HG03066 (cell line): Measurements from ENCODE around the gene LPP.

ENCODE experiments used
- ATAC-seq: cut with Tn5 transposase; IDR thresholded peaks from one replicate; pipeline ENCODE4 v1.9.1; 2021; ENCODE audit warnings: low read depth; ENCODE audit not compliant: unreplicated experiment

Gene LPP

DNA sequence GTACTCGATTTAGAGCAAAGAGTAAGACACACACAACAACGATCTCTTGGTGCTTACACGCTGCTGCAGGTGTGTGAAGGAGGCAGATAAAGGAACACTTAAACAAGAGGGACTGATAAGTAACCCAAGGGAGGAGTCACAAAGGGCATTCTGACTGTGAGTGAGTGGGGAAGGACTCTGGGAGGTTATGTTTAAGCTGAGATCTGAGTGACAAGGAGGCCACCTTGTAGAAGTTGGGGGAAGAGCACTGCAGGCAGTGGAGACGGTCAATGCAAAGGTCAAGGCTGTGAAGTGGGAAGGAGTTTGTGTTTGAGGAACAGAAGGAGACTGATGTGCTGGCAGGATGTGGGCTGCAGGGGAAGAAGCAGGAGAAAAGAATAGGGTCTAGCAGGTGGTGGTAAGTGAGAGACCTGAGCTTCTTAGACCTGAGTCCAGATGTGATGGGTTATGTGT, 63.1 kb downstream of the LPP start:
- no peak for ATAC-seq

- no peak for ATAC-seq
Measured at GRCh38 chr3:188217726-188218125, 63.8 kb downstream of the LPP start.

DNA sequence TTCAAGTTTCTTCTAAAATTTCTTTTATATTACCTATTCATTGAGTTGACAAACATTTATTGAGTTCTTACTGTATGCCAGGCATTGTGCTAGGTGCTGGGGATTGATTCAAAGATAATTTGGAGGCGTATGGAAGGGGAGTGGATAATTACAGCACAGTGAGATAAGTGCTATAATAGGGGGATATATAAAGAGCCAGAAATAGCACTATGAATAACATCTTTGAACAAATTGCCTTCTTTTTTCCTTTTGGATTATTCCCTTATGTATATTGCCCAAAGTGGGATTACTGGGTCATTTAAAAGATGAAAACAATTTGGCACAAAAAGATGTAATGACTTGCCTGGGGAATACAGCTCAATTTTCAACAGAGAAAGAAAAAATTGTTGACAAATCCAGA, 64.6 kb downstream of the LPP start:
- no peak for ATAC-seq

- no peak for ATAC-seq
Measured at GRCh38 chr3:188219147-188219546, 65.2 kb downstream of the LPP start.

GRCh38 chr3:188220097-188220788, 66.3 kb downstream of the LPP start:
- no peak for ATAC-seq

DNA sequence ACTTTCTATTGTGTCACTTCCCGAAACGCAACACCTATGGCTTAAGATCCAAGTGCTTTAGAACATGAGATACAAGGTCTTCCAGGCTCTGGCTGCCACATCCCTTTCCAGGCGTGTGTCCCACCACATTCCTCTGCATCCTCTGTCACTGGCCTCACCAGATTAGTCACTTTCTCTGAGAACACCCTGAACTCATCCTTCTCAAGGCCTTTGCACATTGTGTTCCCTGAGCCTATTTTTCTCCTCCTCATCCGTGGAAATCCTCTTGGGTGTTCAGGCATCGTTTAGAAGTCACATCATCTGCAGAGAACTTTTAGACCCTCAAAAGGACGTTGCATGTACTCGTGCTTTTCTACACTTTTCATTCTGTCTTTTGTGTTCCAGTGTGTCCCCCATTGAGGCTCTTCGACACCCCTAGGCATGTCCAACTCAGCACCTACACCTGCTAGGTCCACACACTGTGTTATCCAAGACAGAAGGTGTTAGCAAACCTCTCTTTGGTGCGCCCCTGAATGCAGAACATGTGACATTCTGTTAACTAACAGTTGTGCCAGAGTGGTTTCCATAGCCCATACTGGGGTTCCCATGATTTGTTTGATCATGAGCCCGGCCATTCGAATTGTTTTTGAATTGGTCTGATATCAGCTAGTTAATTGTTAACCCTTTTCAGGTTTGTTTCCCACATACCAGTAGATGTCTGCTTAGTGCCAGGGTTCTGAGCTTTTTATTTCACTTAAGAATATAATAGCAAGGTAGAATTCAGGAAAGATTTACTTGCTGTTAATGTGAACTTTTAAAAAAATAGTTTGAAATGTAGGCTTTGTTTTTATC, 67.2 kb downstream of the LPP start:
- no peak for ATAC-seq

GRCh38 chr3:188223936-188224335, 70.0 kb downstream of the LPP start:
- no peak for ATAC-seq

GRCh38 chr3:188227442-188227841, 73.5 kb downstream of the LPP start:
- no peak for ATAC-seq

DNA sequence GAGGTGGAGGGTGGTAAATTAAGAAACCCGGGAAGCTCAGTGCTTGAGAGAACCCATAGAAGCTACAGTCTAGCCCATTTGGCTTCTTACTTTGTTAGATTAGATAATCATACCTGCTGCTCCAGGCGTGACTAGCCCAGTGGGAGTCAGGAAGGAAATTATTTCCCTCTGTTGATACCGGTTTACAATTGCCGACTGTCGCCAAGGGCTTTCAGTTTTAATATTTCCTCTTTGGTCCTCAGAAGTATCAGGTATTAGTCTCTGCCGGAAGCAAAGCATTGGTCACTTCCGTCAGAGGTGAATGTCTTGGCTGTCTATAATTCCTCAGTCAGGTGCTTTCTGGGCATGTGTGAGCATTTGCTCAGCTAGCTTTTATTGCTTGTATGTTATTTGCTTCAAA, 75.2 kb downstream of the LPP start:
- no peak for ATAC-seq

GRCh38 chr3:188229726-188230125, 75.8 kb downstream of the LPP start:
- no peak for ATAC-seq

DNA sequence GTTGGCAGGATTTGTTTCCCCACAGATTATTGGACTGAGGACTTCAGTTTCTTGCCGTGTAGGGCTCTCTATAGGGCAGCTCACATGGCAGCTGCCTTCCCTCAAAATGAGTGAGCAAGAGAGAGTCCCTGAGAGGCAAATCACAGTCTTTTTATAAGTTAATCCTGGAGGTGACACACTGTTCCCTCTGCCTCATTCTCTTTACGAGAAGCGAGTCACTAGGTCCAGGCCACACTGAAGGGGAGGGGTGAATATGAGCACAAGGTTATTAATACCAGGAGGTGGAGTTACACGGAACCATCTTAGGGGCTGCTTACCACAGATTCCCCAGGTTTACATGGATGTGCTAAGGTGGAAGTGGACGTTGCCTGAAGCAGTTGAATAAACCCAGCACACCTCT, 77.0 kb downstream of the LPP start:
- ATAC-seq, result no peak

DNA sequence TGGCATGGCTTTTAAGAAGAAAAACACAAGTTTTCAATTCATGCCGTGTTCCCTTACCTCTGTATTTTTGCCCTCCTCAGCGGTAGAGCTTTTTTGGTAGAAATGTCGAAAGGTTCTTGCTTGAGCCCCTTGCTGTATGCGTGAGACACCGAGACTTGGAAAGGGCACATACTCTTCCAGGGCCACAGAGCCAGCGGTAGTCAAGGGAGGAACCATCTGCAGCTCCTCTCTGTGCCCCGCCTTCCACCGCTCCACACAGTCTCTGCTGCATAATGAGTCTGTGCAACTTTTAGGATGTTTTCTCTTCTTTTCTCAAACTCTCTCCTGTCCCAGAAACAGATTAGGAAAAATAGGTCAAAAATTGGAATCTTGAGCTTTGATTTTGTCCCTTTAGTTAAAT, 77.5 kb downstream of the LPP start:
- no peak for ATAC-seq

DNA sequence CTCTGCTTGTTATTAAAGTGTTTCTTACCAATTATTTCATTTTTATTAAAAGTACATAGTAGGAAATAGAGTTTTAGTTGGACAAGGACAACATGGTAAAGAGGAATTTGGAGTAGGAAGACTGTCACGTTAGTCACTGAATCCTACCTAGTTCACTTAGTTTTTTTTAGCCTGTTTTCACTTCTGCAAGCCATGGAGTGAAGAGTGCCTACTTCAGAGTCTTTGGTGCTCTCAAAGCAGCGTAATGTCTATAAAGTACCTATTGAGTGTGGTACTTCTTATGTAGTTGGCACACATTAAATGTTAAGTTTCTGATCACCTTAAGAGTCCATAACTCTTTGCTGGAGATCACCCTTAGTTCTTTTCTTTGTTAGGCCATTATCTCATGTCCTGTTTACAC, 78.7 kb downstream of the LPP start:
- ATAC-seq, result no peak

- no peak for ATAC-seq
Measured at GRCh38 chr3:188233320-188233719, 79.4 kb downstream of the LPP start.

- ATAC-seq, result no peak
Measured at GRCh38 chr3:188234132-188234531, 80.2 kb downstream of the LPP start.

GRCh38 chr3:188236271-188236670, 82.3 kb downstream of the LPP start:
- ATAC-seq, result no peak

DNA sequence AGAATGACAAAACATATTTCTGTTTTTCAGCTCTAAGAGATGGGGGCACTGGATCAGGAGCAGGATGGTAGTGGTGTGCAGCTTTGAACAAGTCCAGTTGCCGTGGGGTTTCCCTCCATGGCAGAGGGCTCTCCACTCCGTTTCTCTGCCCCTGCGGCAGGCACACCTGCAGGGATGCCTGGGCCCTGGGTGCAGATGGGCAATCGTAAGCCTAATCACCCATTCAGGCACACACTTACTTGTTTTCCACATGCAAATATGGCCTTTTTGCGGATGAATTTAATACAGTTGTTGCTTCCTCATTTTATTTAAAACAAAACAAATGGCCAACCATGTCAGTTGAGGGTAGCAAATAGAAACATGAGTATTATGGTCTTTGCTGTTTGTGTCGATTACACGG, 85.1 kb downstream of the LPP start:
- ATAC-seq, result no peak

DNA sequence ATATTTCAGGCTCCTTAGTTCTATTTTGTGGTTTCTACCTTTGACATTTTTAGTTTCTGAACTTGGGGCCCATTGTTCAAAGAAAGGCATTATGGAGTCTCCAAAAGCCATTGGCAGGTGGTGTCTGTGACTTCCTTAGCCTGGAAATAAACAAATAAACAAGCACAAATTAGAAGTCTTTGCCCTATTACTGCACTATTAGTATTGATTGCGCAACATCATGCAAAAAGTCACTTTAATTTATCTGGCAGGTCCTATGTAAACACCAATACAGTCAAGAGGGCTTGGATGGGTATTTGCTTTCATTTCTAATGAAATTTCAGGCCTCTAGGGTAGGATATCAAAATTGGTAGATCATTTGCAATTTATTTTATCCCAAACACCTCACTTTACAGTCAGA, 85.6 kb downstream of the LPP start:
- ATAC-seq, result no peak

- ATAC-seq, result no peak
Measured at GRCh38 chr3:188240189-188240981, 86.4 kb downstream of the LPP start.

DNA sequence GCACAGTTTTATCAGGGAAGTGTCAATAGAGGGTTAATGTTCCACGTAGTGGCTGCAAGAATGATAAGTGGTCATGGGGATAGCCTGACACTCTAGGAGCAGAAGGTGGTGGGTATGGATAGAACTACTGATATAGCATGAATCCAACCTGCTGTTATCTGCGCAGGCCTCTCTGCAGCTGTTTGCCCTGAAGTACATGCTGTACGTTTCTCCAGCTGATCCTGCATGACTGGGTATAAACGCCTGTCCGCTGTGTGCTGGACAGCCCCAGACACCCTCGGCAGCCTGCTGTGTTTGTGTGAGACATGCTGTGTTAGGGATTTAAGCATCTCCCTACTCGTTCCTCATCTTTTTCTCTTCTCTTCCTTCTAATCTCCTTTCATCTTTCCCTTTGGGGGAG, 87.1 kb downstream of the LPP start:
- no peak for ATAC-seq

- ATAC-seq, result no peak
Measured at GRCh38 chr3:188241883-188242282, 87.9 kb downstream of the LPP start.
